Measurements from ENCODE around the gene GIMAP4.
A peak's percentile ranks its signal among the peaks of the same experiment; 100 is the strongest.
"Not testable (repeated sequence)": the region's sequence is repeated elsewhere in the genome, so short reads cannot be mapped to it uniquely, and the experiment has no call there.

The GIMAP4 gene

GRCh38 chr7:150567169-150567568 lies at the start of gene GIMAP4:
TSS of gene GIMAP4 (plus strand) at chr7:150567390. CDS start at chr7:150569902, 2,512 bp downstream.
- DNase-seq = no peak

- DNase-seq = no peak
Observed at GRCh38 chr7:150519310-150519709, 47.9 kb upstream of the GIMAP4 start.

- peak; percentile 60 for DNase-seq
Observed at GRCh38 chr7:150520145-150520544, 47.0 kb upstream of the GIMAP4 start.

GRCh38 chr7:150522931-150523330 lies 44.3 kb upstream of the GIMAP4 start:
- DNase-seq = not testable (repeated sequence)

- DNase-seq = peak; percentile 40
Observed at GRCh38 chr7:150524018-150524417, 43.2 kb upstream of the GIMAP4 start.

- DNase-seq = no peak
Observed at GRCh38 chr7:150531704-150532103, 35.5 kb upstream of the GIMAP4 start.

GRCh38 chr7:150538259-150538658 lies 28.9 kb upstream of the GIMAP4 start:
- no peak for DNase-seq

- DNase-seq = no peak
Observed at GRCh38 chr7:150553163-150553562, 14.0 kb upstream of the GIMAP4 start.

- DNase-seq = no peak
Observed at GRCh38 chr7:150556521-150557138, 10.6 kb upstream of the GIMAP4 start.

- DNase-seq = no peak
Observed at GRCh38 chr7:150560486-150560885, 6.7 kb upstream of the GIMAP4 start.

- DNase-seq = no peak
Observed at GRCh38 chr7:150562919-150563318, 4.3 kb upstream of the GIMAP4 start.

- DNase-seq = no peak
Observed at GRCh38 chr7:150564006-150564405, 3.2 kb upstream of the GIMAP4 start.

GRCh38 chr7:150564566-150564965 lies 2.6 kb upstream of the GIMAP4 start:
- DNase-seq = no peak

- DNase-seq = no peak
Observed at GRCh38 chr7:150565239-150565638, 2.0 kb upstream of the GIMAP4 start.

GRCh38 chr7:150566123-150566522 lies 1.1 kb upstream of the GIMAP4 start:
- no peak for DNase-seq

- DNase-seq = no peak
Observed at GRCh38 chr7:150566572-150566971, 618 bp upstream of the GIMAP4 start.

- DNase-seq = no peak
Observed at GRCh38 chr7:150567871-150568301, 696 bp downstream of the GIMAP4 start.

GRCh38 chr7:150568714-150569113 lies 1.5 kb downstream of the GIMAP4 start:
- no peak for DNase-seq

- no peak for DNase-seq
Observed at GRCh38 chr7:150569245-150569955, 2.2 kb downstream of the GIMAP4 start.

GRCh38 chr7:150570556-150571465 lies 3.6 kb downstream of the GIMAP4 start:
- no peak for DNase-seq

- no peak for DNase-seq
Observed at GRCh38 chr7:150572496-150572895, 5.3 kb downstream of the GIMAP4 start.

GRCh38 chr7:150579979-150580637 lies 12.9 kb downstream of the GIMAP4 start:
- not testable (repeated sequence) for DNase-seq
